ENCODE measurements around the gene RNF111.

- TF ChIP-seq CTCF (IDR thresholded peaks at IDR 0.05) (no peak), POLR2A (IDR thresholded peaks at IDR 0.05) (no peak)
Measured at GRCh38 chr15:59018833-59019232, 31.4 kb downstream of the RNF111 start.
